ENCODE data around the gene RALBP1.

RALBP1 gene

GRCh38 chr18:9506046-9506792, 30.9 kb downstream of the RALBP1 start:
- Histone ChIP-seq H3K4me3 (no peak overlapping the region), H3K9me3 (no peaks in the 10 kb centered on the region; the same call in 1 of the 2 replicates), H3K36me3 (replicated peaks) (no peaks in the 10 kb centered on the region), H3K4me1 (no peaks in the 10 kb centered on the region), H3K27me3 (ENCODE audit: low read depth) (no peaks in the 10 kb centered on the region)
- in situ Hi-C loops (cut with MboI; ENCODE audit: low sequenced_read_pairs) = loop anchor here (25.0 kb wide), 1 partner anchor 444 kb away; no protein-coding TSS in a partner anchor
- no peak for DNase-seq (ENCODE audit: low spot score in 2 of 2)

GRCh38 chr18:9507565-9508088, 32.3 kb downstream of the RALBP1 start:
- no peaks in the 10 kb centered on the region for H3K4me1 ChIP-seq
- no peaks in the 10 kb centered on the region for H3K36me3 ChIP-seq (replicated peaks)
- no peaks in the 10 kb centered on the region for H3K27me3 ChIP-seq (ENCODE audit: low read depth)
- no peaks in the 10 kb centered on the region; the same call in 1 of the 2 replicates for H3K9me3 ChIP-seq
- H3K4me3 ChIP-seq = no peak overlapping the region
- DNase-seq (ENCODE audit: low spot score in 2 of 2) = no peak
- in situ Hi-C loops (cut with MboI; ENCODE audit: low sequenced_read_pairs) = loop anchor here (25.0 kb wide), 1 partner anchor 445 kb away; no protein-coding TSS in a partner anchor

- in situ Hi-C loops (cut with MboI; ENCODE audit: low sequenced_read_pairs) = loop anchor here (25.0 kb wide), 1 partner anchor 446 kb away; no protein-coding TSS in a partner anchor
- Histone ChIP-seq H3K4me3 (no peak overlapping the region), H3K36me3 (replicated peaks) (no peaks in the 10 kb centered on the region), H3K4me1 (no peaks in the 10 kb centered on the region), H3K27me3 (ENCODE audit: low read depth) (no peaks in the 10 kb centered on the region), H3K9me3 (no peaks in the 10 kb centered on the region; the same call in 1 of the 2 replicates)
- DNase-seq (ENCODE audit: low spot score in 2 of 2) = no peak
These were observed 33.2 kb downstream of the RALBP1 start for GRCh38 chr18:9508446-9509025.

- Histone ChIP-seq H3K4me3 (no peak overlapping the region), H3K9me3 (no peaks in the 10 kb centered on the region), H3K36me3 (replicated peaks) (peaks cover 8% of the 10 kb centered on the region), H3K27me3 (ENCODE audit: low read depth) (no peaks in the 10 kb centered on the region), H3K4me1 (no peaks in the 10 kb centered on the region)
- in situ Hi-C loops (cut with MboI; ENCODE audit: low sequenced_read_pairs) = loop anchor here (25.0 kb wide), 1 partner anchor 452 kb away; no protein-coding TSS in a partner anchor
- DNase-seq (ENCODE audit: low spot score in 2 of 2) = no peak
These were observed 38.7 kb downstream of the RALBP1 start for GRCh38 chr18:9513971-9514512.

- Histone ChIP-seq H3K4me1 (no peaks in the 10 kb centered on the region), H3K9me3 (no peaks in the 10 kb centered on the region), H3K4me3 (no peak overlapping the region), H3K27me3 (ENCODE audit: low read depth) (no peaks in the 10 kb centered on the region), H3K36me3 (replicated peaks) (peaks cover 8% of the 10 kb centered on the region)
- DNase-seq (ENCODE audit: low spot score in 2 of 2) = peak in 1 of 2 experiments; percentile 67
- in situ Hi-C loops (cut with MboI; ENCODE audit: low sequenced_read_pairs) = loop anchor here (25.0 kb wide), 1 partner anchor 454 kb away; no protein-coding TSS in a partner anchor
These were observed 41.2 kb downstream of the RALBP1 start for GRCh38 chr18:9516437-9517064.

- H3K4me1 ChIP-seq = no peaks in the 10 kb centered on the region
- H3K27me3 ChIP-seq (ENCODE audit: low read depth) = no peaks in the 10 kb centered on the region
- in situ Hi-C loops (cut with MboI; ENCODE audit: low sequenced_read_pairs) = loop anchor here (25.0 kb wide), 1 partner anchor 456 kb away; no protein-coding TSS in a partner anchor
- DNase-seq (ENCODE audit: low spot score in 2 of 2) = no peak
- no peak overlapping the region for H3K4me3 ChIP-seq
- H3K36me3 ChIP-seq (replicated peaks) = peaks cover 11% of the 10 kb centered on the region
- no peaks in the 10 kb centered on the region for H3K9me3 ChIP-seq
These were observed 42.6 kb downstream of the RALBP1 start for GRCh38 chr18:9517869-9518268.

- in situ Hi-C loops (cut with MboI; ENCODE audit: low sequenced_read_pairs) = loop anchor here (25.0 kb wide), 1 partner anchor 457 kb away; no protein-coding TSS in a partner anchor
- DNase-seq (ENCODE audit: low spot score in 2 of 2) = no peak
- Histone ChIP-seq H3K36me3 (replicated peaks) (peaks cover 9% of the 10 kb centered on the region), H3K27me3 (ENCODE audit: low read depth) (no peaks in the 10 kb centered on the region), H3K4me3 (no peak overlapping the region), H3K9me3 (no peaks in the 10 kb centered on the region), H3K4me1 (no peaks in the 10 kb centered on the region)
These were observed 44.1 kb downstream of the RALBP1 start for GRCh38 chr18:9519399-9519798.

GRCh38 chr18:9520666-9521065, 45.4 kb downstream of the RALBP1 start:
- Histone ChIP-seq H3K4me3 (no peak overlapping the region), H3K36me3 (replicated peaks) (peaks cover 13% of the 10 kb centered on the region), H3K27me3 (ENCODE audit: low read depth) (no peaks in the 10 kb centered on the region), H3K9me3 (no peaks in the 10 kb centered on the region), H3K4me1 (no peaks in the 10 kb centered on the region)
- no peak for DNase-seq (ENCODE audit: low spot score in 2 of 2)
- in situ Hi-C loops (cut with MboI; ENCODE audit: low sequenced_read_pairs) = loop anchor here (25.0 kb wide), 1 partner anchor 458 kb away; no protein-coding TSS in a partner anchor

- no peak overlapping the region for H3K4me3 ChIP-seq
- no peak for DNase-seq (ENCODE audit: low spot score in 2 of 2)
These were observed 46.5 kb downstream of the RALBP1 start for GRCh38 chr18:9521770-9522169.

GRCh38 chr18:9522952-9523351, 47.6 kb downstream of the RALBP1 start:
- Histone ChIP-seq H3K4me3 (no peak overlapping the region), H3K4me1 (no peaks in the 10 kb centered on the region), H3K9me3 (no peaks in the 10 kb centered on the region), H3K27me3 (ENCODE audit: low read depth) (no peaks in the 10 kb centered on the region), H3K36me3 (replicated peaks) (peaks cover 17% of the 10 kb centered on the region)
- in situ Hi-C loops (cut with MboI; ENCODE audit: low sequenced_read_pairs) = loop anchor here (25.0 kb wide), 1 partner anchor 461 kb away; no protein-coding TSS in a partner anchor
- no peak for DNase-seq (ENCODE audit: low spot score in 2 of 2)

More at GRCh38 chr18:9521770-9522169, 46.5 kb downstream of the RALBP1 start:
- Histone ChIP-seq H3K27me3 (ENCODE audit: low read depth) (no peaks in the 10 kb centered on the region), H3K9me3 (no peaks in the 10 kb centered on the region), H3K36me3 (replicated peaks) (peaks cover 12% of the 10 kb centered on the region), H3K4me1 (no peaks in the 10 kb centered on the region)
- in situ Hi-C loops (cut with MboI; ENCODE audit: low sequenced_read_pairs) = loop anchor here (25.0 kb wide), 1 partner anchor 459 kb away; no protein-coding TSS in a partner anchor

GRCh38 chr18:9526458-9526857, 51.1 kb downstream of the RALBP1 start:
- in situ Hi-C loops (cut with MboI; ENCODE audit: low sequenced_read_pairs) = no loop called here
- H3K27me3 ChIP-seq (ENCODE audit: low read depth) = no peaks in the 10 kb centered on the region

GRCh38 chr18:9530226-9531009, 55.1 kb downstream of the RALBP1 start:
- DNase-seq (ENCODE audit: low spot score in 2 of 2) = no peak
- H3K4me3 ChIP-seq = no peak overlapping the region
- no peaks in the 10 kb centered on the region for H3K9me3 ChIP-seq
- H3K4me1 ChIP-seq = no peaks in the 10 kb centered on the region
- in situ Hi-C loops (cut with MboI; ENCODE audit: low sequenced_read_pairs) = no loop called here
- H3K27me3 ChIP-seq (ENCODE audit: low read depth) = no peaks in the 10 kb centered on the region
- peaks cover 26% of the 10 kb centered on the region for H3K36me3 ChIP-seq (replicated peaks)

More at GRCh38 chr18:9526458-9526857, 51.1 kb downstream of the RALBP1 start:
- Histone ChIP-seq H3K4me3 (no peak overlapping the region), H3K9me3 (no peaks in the 10 kb centered on the region), H3K36me3 (replicated peaks) (peaks cover 19% of the 10 kb centered on the region), H3K4me1 (no peaks in the 10 kb centered on the region)
- no peak for DNase-seq (ENCODE audit: low spot score in 2 of 2)
